IMR-90 (cell line): ENCODE data around the gene CYP19A1. TPM values are rescaled to one million over a fixed set of nuclear protein-coding genes. Genes with fewer than 3 reads are reported as not detected.

Experiments used
- ATAC-seq: fragments of 200-7000 bp; cut with Tn5 transposase; 2 replicates; pipeline ENCODE4 v1.9.1; 2020; ENCODE audit warnings: low read depth, mild to moderate bottlenecking, moderate library complexity
- BruUV-seq: library from RNA; stranded (reverse); fragments of 400-500 nt; replicated peaks from 2 replicates; lab custom pipeline; 2021; lab: Mats Ljungman, UMichigan
- CTCF ChIA-PET: fragments of 300-600 bp; formaldehyde crosslinking; extraction: SDS; loops from one replicate; lab custom pipeline; 2021; ENCODE audit warnings: antibody characterized with exemption; lab: Yijun Ruan, JAX
- POLR2A ChIA-PET: fragments of 300-600 bp; sonication (Branson Sonifier 250); formaldehyde crosslinking; loops from one replicate; lab custom pipeline; 2022; ENCODE audit warnings: antibody characterized with exemption; ENCODE audit not compliant: unreplicated experiment; lab: Charles Lee
- DNase-seq: peaks from one replicate; pipeline ENCODE4 v3.0.0; 2013
- H2AFZ ChIP-seq: replicated peaks from 2 replicates; pipeline ENCODE3; 2013; ENCODE audit warnings: low read length, mild to moderate bottlenecking; ENCODE audit not compliant: poor library complexity
- H2AK5ac ChIP-seq: 2 replicates; pipeline ENCODE4 v1.6.1; 2013; ENCODE audit warnings: low read depth, low read length, inconsistent platforms
- H2AK9ac ChIP-seq: replicated peaks from 2 replicates; pipeline ENCODE3; 2013; ENCODE audit warnings: mild to moderate bottlenecking, low read depth, low read length, moderate library complexity; ENCODE audit not compliant: poor library complexity
- H2BK120ac ChIP-seq: 2 replicates; pipeline ENCODE4 v1.6.1; 2013; ENCODE audit warnings: low read depth, low read length, inconsistent platforms
- H2BK15ac ChIP-seq: 3 replicates; pipeline ENCODE4 v1.6.1; 2013; ENCODE audit warnings: low read depth, low read length, inconsistent platforms
- H2BK20ac ChIP-seq: 2 replicates; pipeline ENCODE4 v1.6.1; 2013; ENCODE audit warnings: low read depth, mild to moderate bottlenecking, inconsistent platforms, low read length, moderate library complexity
- H2BK5ac ChIP-seq: 2 replicates; pipeline ENCODE4 v1.6.1; 2013; ENCODE audit warnings: mild to moderate bottlenecking, low read depth, low read length, inconsistent platforms; ENCODE audit not compliant: poor library complexity, severe bottlenecking
- H3K14ac ChIP-seq: replicated peaks from 2 replicates; pipeline ENCODE4 v1.6.1; 2013; ENCODE audit warnings: low read depth, low read length, inconsistent platforms
- H3K18ac ChIP-seq: 2 replicates; pipeline ENCODE4 v1.6.1; 2013; ENCODE audit warnings: low read depth, low read length, control low read depth
- H3K23ac ChIP-seq: 2 replicates; pipeline ENCODE4 v1.6.1; 2013; ENCODE audit warnings: low read depth, low read length, inconsistent platforms
- H3K27ac ChIP-seq: 2 replicates; pipeline ENCODE4 v1.5.1; 2013; ENCODE audit warnings: mild to moderate bottlenecking, control low read depth, low read length; ENCODE audit not compliant: insufficient read depth
- H3K27me3 ChIP-seq: 2 replicates; pipeline ENCODE4 v1.6.1; 2013; ENCODE audit warnings: low read length; ENCODE audit not compliant: control insufficient read depth, insufficient read depth
- H3K36me3 ChIP-seq: 2 replicates; pipeline ENCODE4 v1.6.1; 2013; ENCODE audit warnings: low read length, mixed read lengths; ENCODE audit not compliant: control insufficient read depth, insufficient read depth
- H3K4ac ChIP-seq: 2 replicates; pipeline ENCODE4 v1.6.1; 2013; ENCODE audit warnings: low read depth, low read length, inconsistent platforms
- H3K4me1 ChIP-seq: 2 replicates; pipeline ENCODE4 v1.6.1; 2013; ENCODE audit warnings: low read length, mixed read lengths; ENCODE audit not compliant: control insufficient read depth, insufficient read depth
- H3K4me2 ChIP-seq: 2 replicates; pipeline ENCODE4 v1.6.1; 2013; ENCODE audit warnings: low read depth, mild to moderate bottlenecking, control low read depth, low read length, moderate library complexity
- H3K4me3 ChIP-seq: 2 replicates; pipeline ENCODE4 v1.5.1; 2013; ENCODE audit warnings: low read depth, mild to moderate bottlenecking, control low read depth, low read length, moderate library complexity; ENCODE audit not compliant: insufficient read depth
- H3K56ac ChIP-seq: 2 replicates; pipeline ENCODE4 v1.6.1; 2013; ENCODE audit warnings: low read length, inconsistent platforms; ENCODE audit not compliant: insufficient read depth; ENCODE audit errors: extremely low read depth
- H3K79me1 ChIP-seq, 2 experiments: 2 replicates each; pipeline ENCODE4 v1.6.1; 2013; ENCODE audit warnings: low read length in 2 of 2, inconsistent platforms in 1 of 2, low read depth in 1 of 2
- H3K9ac ChIP-seq: 2 replicates; pipeline ENCODE4 v1.6.1; 2013; ENCODE audit warnings: low read depth, low read length, control low read depth
- H3K9me1 ChIP-seq: 2 replicates; pipeline ENCODE4 v1.6.1; 2013; ENCODE audit warnings: low read length, inconsistent platforms; ENCODE audit not compliant: insufficient read depth
- H3K9me3 ChIP-seq: 2 replicates; pipeline ENCODE4 v1.6.1; 2013; ENCODE audit warnings: low read length; ENCODE audit not compliant: control insufficient read depth, insufficient read depth
- H4K20me1 ChIP-seq: 2 replicates; pipeline ENCODE4 v1.6.1; 2013; ENCODE audit warnings: low read length, inconsistent platforms; ENCODE audit not compliant: insufficient read depth
- H4K5ac ChIP-seq: 2 replicates; pipeline ENCODE4 v1.6.1; 2013; ENCODE audit warnings: mild to moderate bottlenecking, low read depth, low read length, control low read depth
- H4K8ac ChIP-seq, 2 experiments: 2 replicates each; pipeline ENCODE4 v1.6.1; 2013; ENCODE audit warnings: low read depth in 2 of 2, low read length in 2 of 2, control low read depth in 1 of 2, inconsistent platforms in 1 of 2
- H4K91ac ChIP-seq: 2 replicates; pipeline ENCODE4 v1.6.1; 2013; ENCODE audit warnings: low read depth, low read length, inconsistent platforms; ENCODE audit not compliant: insufficient read depth
- MAZ ChIP-seq: IDR thresholded peaks from 2 replicates; pipeline ENCODE4 v1.6.1; 2012; ENCODE audit warnings: low read depth, mild to moderate bottlenecking, low read length, improper control_type of control experiment, moderate library complexity, borderline replicate concordance
- WGBS, 2 experiments: methylation state at CpG; one replicate each; pipeline versions ENCODE4 v1.1.5 to v1.1.7; 2013; ENCODE audit warnings: missing lambda C conversion rate in 2 of 2; ENCODE audit not compliant: insufficient read length in 1 of 2; ENCODE audit errors: extremely low coverage in 2 of 2; 5-methylcytosine and 5-hydroxymethylcytosine counted together
- dilution Hi-C: fragments of 300-500 bp; cut with HindIII; formaldehyde crosslinking; loops from one replicate; pipeline ENCODE4 v1.14.3; 2018; ENCODE audit warnings: low sequenced_read_pairs; ENCODE audit not compliant: unreplicated experiment
- in situ Hi-C: fragments of 300-500 bp; cut with MboI; formaldehyde crosslinking; loops from 3 replicates; pipeline ENCODE4 v1.14.3; 2019; ENCODE audit warnings: low sequenced_read_pairs, inconsistent platforms, mixed read lengths
- intact Hi-C: fragments of 100-400 bp; cut with micrococcal nuclease; formaldehyde crosslinking; loops from 2 replicates; pipeline ENCODE4 v1.10.0; 2022
- polyA plus RNA-seq, 3 experiments: library from polyadenylated mRNA; depleted of rRNA; stranded (reverse); fragments of >200 nt; gene quantifications; 2 replicates each; pipeline ENCODE4 v1.2.3, GENCODE V29; 2012; ENCODE audit warnings: low replicate concordance in 1 of 3
- total RNA-seq: library from RNA; depleted of rRNA; stranded (reverse); fragments of >200 nt; gene quantifications from 2 replicates; pipeline ENCODE4 v1.2.3, GENCODE V29; 2012

The CYP19A1 gene
- total and polyA plus RNA-seq, 2 of the 4 experiments (the other 2 are of a cell fraction) = not detected

DNA sequence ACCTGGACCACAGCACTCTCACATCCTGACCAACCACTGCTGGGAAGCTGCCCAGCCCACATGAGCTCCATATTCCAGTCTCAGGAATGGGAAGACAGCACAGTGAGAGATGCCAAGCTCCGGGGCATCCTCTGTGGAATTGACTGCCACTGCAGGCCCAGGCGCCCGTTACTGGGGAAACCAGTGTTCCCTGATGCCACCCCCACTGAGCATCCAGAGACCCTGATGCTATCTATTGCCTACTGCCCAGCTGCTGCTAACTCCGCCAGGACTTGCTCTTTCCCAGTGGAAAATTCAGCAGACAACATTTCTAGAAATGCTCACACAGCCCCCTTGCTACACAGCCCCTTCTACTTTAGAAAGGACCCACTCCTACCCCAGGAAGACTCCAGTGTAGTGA is 57.6 kb downstream of the CYP19A1 start:
- H3K79me1 ChIP-seq = no peaks in the 10 kb centered on the region
- no peak overlapping the region for H2AFZ ChIP-seq
- peaks cover 49% of the 10 kb centered on the region for H3K27me3 ChIP-seq
- no peaks in the 10 kb centered on the region; the same call in 1 of the 2 replicates for H3K4me1 ChIP-seq
- no peak overlapping the region for H2AK5ac ChIP-seq
- no peak overlapping the region for H3K4me3 ChIP-seq
- no peak for TF ChIP-seq MAZ
- no peak overlapping the region for H2BK15ac ChIP-seq
- no peak overlapping the region for H4K91ac ChIP-seq
- H4K5ac ChIP-seq = no peak overlapping the region
- in situ Hi-C loops = no loop called here
- H3K9me1 ChIP-seq = no peaks in the 10 kb centered on the region
- intact Hi-C loops = loop anchor here (1.0 to 5.0 kb wide), 4 partner anchors 100 to 216 kb away; no protein-coding TSS in a partner anchor
- no CpG with 5 or more reads among the region's 4 CpGs for WGBS, 2 experiments
- no peaks in the 10 kb centered on the region for H4K20me1 ChIP-seq
- no peak overlapping the region for H3K9ac ChIP-seq
- H2AK9ac ChIP-seq = no peak overlapping the region
- no peak overlapping the region for H3K27ac ChIP-seq
- DNase-seq (no peak), ATAC-seq (no peak)
- H3K36me3 ChIP-seq = no peaks in the 10 kb centered on the region
- H4K8ac ChIP-seq = no peak overlapping the region
- BruUV-seq = no TSS peak
- no peak overlapping the region for H3K4ac ChIP-seq
- H2BK120ac ChIP-seq = no peak overlapping the region
- ChIA-PET POLR2A (no interaction called here), CTCF (interaction anchor here (0.6 to 5.2 kb wide), 10 partner anchors 11 to 118 kb away, joined by 3 to 89 read pairs (median 6); no protein-coding TSS in a partner anchor)
- dilution Hi-C loops = no loop called here
- no peak overlapping the region for H2BK5ac ChIP-seq
- no peak overlapping the region for H2BK20ac ChIP-seq
- H3K14ac ChIP-seq = no peak overlapping the region
- no peak overlapping the region for H3K56ac ChIP-seq
- H3K23ac ChIP-seq = no peak overlapping the region
- no peak overlapping the region for H3K18ac ChIP-seq
- H3K4me2 ChIP-seq = no peak overlapping the region
- peaks cover 2% of the 10 kb centered on the region; the same call in 1 of the 2 replicates for H3K9me3 ChIP-seq
